Psoas muscle (tissue), 8 donors: ENCODE measurements around the gene REEP1. TPM values are rescaled to one million over a fixed set of nuclear protein-coding genes. Genes with fewer than 3 reads are reported as not detected.

Experiments used
- ATAC-seq, 4 donors: fragments of 200-7000 bp; cut with Tn5 transposase; one replicate each; pipeline ENCODE4 v1.9.1; 2020; ENCODE audit warnings: moderate library complexity in 3 of 4, mild to moderate bottlenecking in 2 of 4
- DNase-seq, 2 donors: peaks; one replicate each; pipeline ENCODE4 v3.0.0-alpha.2; 2020
- H3K27ac ChIP-seq: fragments of 200-600 bp; one replicate; pipeline ENCODE4 v1.8.0; 2022
- H3K27me3 ChIP-seq, 3 donors: fragments of 200-600 bp in 1 of 3; one replicate each; pipeline versions ENCODE4 v1.6.1 to v1.8.0; 2013 to 2022; ENCODE audit warnings: low read length in 2 of 3, mild to moderate bottlenecking in 2 of 3, moderate library complexity in 1 of 3; ENCODE audit not compliant: insufficient read depth in 3 of 3
- H3K36me3 ChIP-seq, 2 donors: fragments of 200-600 bp in 1 of 2; one replicate each; pipeline versions ENCODE4 v1.6.1 to v1.8.0; 2013 to 2022; ENCODE audit warnings: low read depth in 1 of 2, mild to moderate bottlenecking in 1 of 2, moderate library complexity in 1 of 2; ENCODE audit not compliant: insufficient read depth in 1 of 2
- H3K4me1 ChIP-seq: fragments of 200-600 bp; one replicate; pipeline ENCODE4 v1.8.0; 2022
- H3K4me3 ChIP-seq: fragments of 200-600 bp; one replicate; pipeline ENCODE4 v1.8.0; 2022; ENCODE audit warnings: mild to moderate bottlenecking
- H3K9me3 ChIP-seq: fragments of 200-600 bp; one replicate; pipeline ENCODE4 v1.8.0; 2022
- CTCF ChIP-seq: fragments of 200-600 bp; IDR thresholded peaks from one replicate; pipeline ENCODE4 v1.8.0; 2022; ENCODE audit warnings: antibody characterized with exemption
- WGBS, 3 donors: extraction: QIAGEN DNeasy Blood & Tissue Kit; methylation state at CpG; one replicate each; pipeline versions ENCODE4 v1.1.6 to v1.1.7; 2013; 5-methylcytosine and 5-hydroxymethylcytosine counted together
- intact Hi-C, 2 donors: fragments of 100-400 bp; cut with DNase I; formaldehyde crosslinking; loops; one replicate each; pipeline versions ENCODE4 v1.11.0 to v1.14.2; 2022
- polyA plus RNA-seq, 3 donors: library from polyadenylated mRNA; stranded (reverse); fragments of 200-250 nt; gene quantifications; one replicate each; pipeline ENCODE4 v1.2.3, GENCODE V29; 2013
- total RNA-seq, 4 donors: library from RNA; stranded (reverse); fragmentation: NEBNext Ultra II Directional in 2 of 4; extraction: Animal tissue kit (Norgen Biotek cat#: 25700) in 2 of 4; gene quantifications; one replicate each; pipeline versions ENCODE4 v1.2.1 to v1.2.4, GENCODE V29; 2021 to 2023
- donor health status: healthy with polysubstance abuse.
- donor health status: DM: no; HTN: no; CAD: no; lungs with moderate emphysema.
- donor health status: Bipolar disorder and iron deficiency.
- donor health status: healthy.
- donor health status: DM: yes; HTN: yes; CAD: no.
- donor health status: DM: no; HTN: no; CAD: no.
- donor health status: DM: no; HTN: no; CAD: no.
- donor health status: DM: yes; HTN: yes; CAD: no.

Gene REEP1
- total and polyA plus RNA-seq, 7 donors, result 1.2 to 16.1 (median 7.9) TPM

- no peaks in the 10 kb centered on the region for H3K4me1 ChIP-seq
Observed at GRCh38 chr2:86214503-86214832, 123.0 kb downstream of the REEP1 start.

GRCh38 chr2:86213699-86214502 is 123.5 kb downstream of the REEP1 start:
- no peak for TF ChIP-seq CTCF
- ATAC-seq (peak in 1 of 4 donors; percentile 17), DNase-seq (no peak)
- no peaks in the 10 kb centered on the region for H3K4me1 ChIP-seq
- H3K4me3 ChIP-seq, result no peak overlapping the region
- WGBS, 3 donors, result 42 to 54% (median 51%) methylated on average over 4 of the region's 4 CpGs
- H3K27me3 ChIP-seq, result no peaks in the 10 kb centered on the region
- peaks cover 11 to 79% of the 10 kb centered on the region in 2 donors for H3K36me3 ChIP-seq
- intact Hi-C loops, result no loop called here
- H3K9me3 ChIP-seq, result no peaks in the 10 kb centered on the region
- H3K27ac ChIP-seq, result peak overlapping the region; percentile 30

More at GRCh38 chr2:86214503-86214832, 123.0 kb downstream of the REEP1 start:
- Histone ChIP-seq H3K27ac (peak overlapping the region; percentile 30), H3K36me3 (peaks cover 11 to 73% of the 10 kb centered on the region in 2 donors), H3K9me3 (no peaks in the 10 kb centered on the region), H3K4me3 (no peak overlapping the region), H3K27me3 (no peaks in the 10 kb centered on the region)
- ATAC-seq (peak in 1 of 4 donors; percentile 12), DNase-seq (no peak)
- intact Hi-C loops, result no loop called here
- no peak for TF ChIP-seq CTCF
- 83 to 89% (median 87%) methylated on average over 2 of the region's 2 CpGs for WGBS, 3 donors

- Histone ChIP-seq H3K27ac (no peak overlapping the region), H3K4me1 (no peaks in the 10 kb centered on the region), H3K27me3 (no peaks in the 10 kb centered on the region), H3K36me3 (peaks cover 13 to 87% of the 10 kb centered on the region in 2 donors), H3K4me3 (no peak overlapping the region), H3K9me3 (no peaks in the 10 kb centered on the region)
- DNase-seq (no peak), ATAC-seq (no peak)
- TF ChIP-seq CTCF, result no peak
- WGBS, 3 donors, result 37 to 60% (median 44%) methylated on average over 1 of the region's 1 CpG
- intact Hi-C loops, result no loop called here
Observed at GRCh38 chr2:86213056-86213455, 124.4 kb downstream of the REEP1 start.

GRCh38 chr2:86211796-86212188 is 125.6 kb downstream of the REEP1 start:
- WGBS, 3 donors, result 91 to 95% (median 95%) methylated on average over 2 of the region's 2 CpGs
- no peaks in the 10 kb centered on the region for H3K4me1 ChIP-seq

More at GRCh38 chr2:86211796-86212188, 125.6 kb downstream of the REEP1 start:
- TF ChIP-seq CTCF, result no peak
- DNase-seq (no peak), ATAC-seq (no peak)
- Histone ChIP-seq H3K9me3 (no peaks in the 10 kb centered on the region), H3K27ac (no peak overlapping the region), H3K36me3 (peaks cover 13 to 99% of the 10 kb centered on the region in 2 donors), H3K4me3 (no peak overlapping the region), H3K27me3 (no peaks in the 10 kb centered on the region)
- intact Hi-C loops, result no loop called here
